HL-60 (cell line): ENCODE data around the gene PCP2.

Experiments
- DNase-seq, 2 experiments: peaks; one replicate each; pipeline ENCODE4 v3.0.0-alpha.2; 2010 to 2020; ENCODE audit warnings: low read depth in 1 of 2, low spot score in 1 of 2
- H3K27ac ChIP-seq: fragments of 250-450 bp; sonication (Bioruptor Pico); replicated peaks from 2 replicates; pipeline ENCODE4 v1.5.1; 2020; ENCODE audit warnings: mild to moderate bottlenecking, moderate library complexity
- H3K27me3 ChIP-seq: fragments of 250-450 bp; sonication (Bioruptor Pico); 2 replicates; pipeline ENCODE4 v1.5.1; 2021; ENCODE audit warnings: mild to moderate bottlenecking, moderate library complexity; ENCODE audit not compliant: insufficient read depth, poor library complexity, severe bottlenecking
- H3K4me3 ChIP-seq: replicated peaks from 2 replicates; pipeline ENCODE4 v1.5.1; 2011; ENCODE audit warnings: mild to moderate bottlenecking, control low read depth, low read length; ENCODE audit not compliant: insufficient read depth
- GABPA ChIP-seq: IDR thresholded peaks from 2 replicates; pipeline ENCODE4 v1.6.1; 2012; ENCODE audit warnings: low read depth
- POLR2AphosphoS5 ChIP-seq: IDR thresholded peaks from 2 replicates; pipeline ENCODE4 v1.6.1; 2012; ENCODE audit warnings: low read depth
- SPI1 ChIP-seq: IDR thresholded peaks from 2 replicates; pipeline ENCODE4 v1.6.1; 2012; ENCODE audit warnings: low read depth, mild to moderate bottlenecking, borderline replicate concordance
- TF ChIP-seq, protein P1 (sequence below): IDR thresholded peaks from 2 replicates; pipeline ENCODE4 v1.6.1; 2012; ENCODE audit warnings: low read depth; ENCODE audit not compliant: insufficient replicate concordance
- TF ChIP-seq, protein P2 (sequence below): IDR thresholded peaks from one replicate; pipeline ENCODE4 v1.5.1; 2011; ENCODE audit warnings: low read length, control low read depth, inconsistent platforms; ENCODE audit not compliant: insufficient read depth

The PCP2 gene

DNA sequence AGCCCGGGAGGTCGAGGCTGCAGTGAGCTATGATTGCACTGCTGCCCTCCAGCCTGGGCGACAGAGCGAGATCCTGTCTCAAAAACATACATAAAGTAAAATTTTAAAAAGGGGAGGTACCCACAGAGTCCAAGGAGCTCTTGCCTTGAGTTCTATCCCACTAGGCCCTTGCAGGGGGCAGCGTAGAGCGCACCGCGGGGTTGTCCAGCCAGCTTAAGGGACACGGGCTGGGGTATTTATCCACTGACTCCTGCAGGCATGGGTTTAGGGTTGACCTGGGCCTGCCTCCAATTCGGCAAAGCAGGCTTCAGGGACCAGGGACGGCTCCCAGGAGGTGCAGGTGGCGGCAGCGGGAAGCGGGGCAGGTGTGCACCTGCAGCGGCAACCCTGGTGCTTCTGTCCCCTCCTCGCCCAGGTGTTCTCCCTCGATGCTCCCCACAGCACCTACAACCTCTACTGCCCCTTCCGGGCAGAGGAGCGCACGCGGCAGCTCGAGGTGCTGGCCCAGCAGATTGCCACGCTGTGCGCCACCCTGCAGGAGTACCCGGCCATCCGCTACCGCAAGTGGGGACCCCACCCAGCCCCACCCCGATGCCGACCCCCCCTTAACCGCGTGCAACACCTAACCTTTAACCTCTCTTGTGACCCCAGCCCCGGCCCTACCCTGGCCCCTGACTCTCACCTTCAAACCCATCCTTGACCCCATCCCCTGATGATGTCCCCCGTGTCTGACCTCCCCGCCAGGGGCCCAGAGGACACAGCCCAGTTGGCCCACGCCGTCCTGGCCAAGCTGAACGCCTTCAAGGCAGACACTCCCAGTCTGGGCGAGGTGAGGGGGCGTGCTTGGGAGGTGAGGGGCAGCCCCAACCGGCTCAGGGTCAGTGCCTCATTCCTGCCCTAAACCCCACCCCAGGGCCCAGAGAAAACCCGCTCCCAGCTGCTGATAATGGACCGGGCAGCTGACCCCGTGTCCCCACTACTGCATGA lies 8.1 kb upstream of the PCP2 start:
- DNase-seq: no peak
- 0 out of 2 replicates have a peak, but pooled peaks have one; percentile 32 for TF ChIP-seq POLR2AphosphoS5
- TF ChIP-seq, protein P1, sequence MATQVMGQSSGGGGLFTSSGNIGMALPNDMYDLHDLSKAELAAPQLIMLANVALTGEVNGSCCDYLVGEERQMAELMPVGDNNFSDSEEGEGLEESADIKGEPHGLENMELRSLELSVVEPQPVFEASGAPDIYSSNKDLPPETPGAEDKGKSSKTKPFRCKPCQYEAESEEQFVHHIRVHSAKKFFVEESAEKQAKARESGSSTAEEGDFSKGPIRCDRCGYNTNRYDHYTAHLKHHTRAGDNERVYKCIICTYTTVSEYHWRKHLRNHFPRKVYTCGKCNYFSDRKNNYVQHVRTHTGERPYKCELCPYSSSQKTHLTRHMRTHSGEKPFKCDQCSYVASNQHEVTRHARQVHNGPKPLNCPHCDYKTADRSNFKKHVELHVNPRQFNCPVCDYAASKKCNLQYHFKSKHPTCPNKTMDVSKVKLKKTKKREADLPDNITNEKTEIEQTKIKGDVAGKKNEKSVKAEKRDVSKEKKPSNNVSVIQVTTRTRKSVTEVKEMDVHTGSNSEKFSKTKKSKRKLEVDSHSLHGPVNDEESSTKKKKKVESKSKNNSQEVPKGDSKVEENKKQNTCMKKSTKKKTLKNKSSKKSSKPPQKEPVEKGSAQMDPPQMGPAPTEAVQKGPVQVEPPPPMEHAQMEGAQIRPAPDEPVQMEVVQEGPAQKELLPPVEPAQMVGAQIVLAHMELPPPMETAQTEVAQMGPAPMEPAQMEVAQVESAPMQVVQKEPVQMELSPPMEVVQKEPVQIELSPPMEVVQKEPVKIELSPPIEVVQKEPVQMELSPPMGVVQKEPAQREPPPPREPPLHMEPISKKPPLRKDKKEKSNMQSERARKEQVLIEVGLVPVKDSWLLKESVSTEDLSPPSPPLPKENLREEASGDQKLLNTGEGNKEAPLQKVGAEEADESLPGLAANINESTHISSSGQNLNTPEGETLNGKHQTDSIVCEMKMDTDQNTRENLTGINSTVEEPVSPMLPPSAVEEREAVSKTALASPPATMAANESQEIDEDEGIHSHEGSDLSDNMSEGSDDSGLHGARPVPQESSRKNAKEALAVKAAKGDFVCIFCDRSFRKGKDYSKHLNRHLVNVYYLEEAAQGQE: no peak
- no peak overlapping the region for H3K4me3 ChIP-seq
- no peaks in the 10 kb centered on the region for H3K27me3 ChIP-seq
- no peak overlapping the region for H3K27ac ChIP-seq

DNA sequence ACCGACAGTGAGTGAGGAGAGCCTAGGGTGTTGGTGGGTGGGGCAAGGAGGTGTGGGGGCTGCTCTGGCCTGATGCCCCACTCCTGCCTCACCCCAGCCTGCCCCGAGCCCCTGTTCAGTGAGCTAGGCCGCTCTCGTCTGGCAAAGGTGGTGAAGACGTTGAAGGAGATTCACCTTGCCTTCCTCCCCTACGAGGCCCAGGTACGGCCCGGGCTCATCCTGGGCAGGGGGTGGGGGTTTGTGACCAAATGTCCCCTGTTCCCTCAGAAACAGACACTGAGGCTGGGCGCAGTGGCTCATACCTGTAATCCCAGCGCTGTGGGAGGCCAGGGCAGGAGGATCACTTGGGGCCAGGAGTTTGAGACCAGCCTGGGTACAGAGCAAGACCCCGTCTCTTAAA lies 7.3 kb upstream of the PCP2 start:
- no peaks in the 10 kb centered on the region for H3K27me3 ChIP-seq
- no peak for DNase-seq
- no peak for TF ChIP-seq GABPA
- TF ChIP-seq SPI1: no peak
- TF ChIP-seq, protein P2, sequence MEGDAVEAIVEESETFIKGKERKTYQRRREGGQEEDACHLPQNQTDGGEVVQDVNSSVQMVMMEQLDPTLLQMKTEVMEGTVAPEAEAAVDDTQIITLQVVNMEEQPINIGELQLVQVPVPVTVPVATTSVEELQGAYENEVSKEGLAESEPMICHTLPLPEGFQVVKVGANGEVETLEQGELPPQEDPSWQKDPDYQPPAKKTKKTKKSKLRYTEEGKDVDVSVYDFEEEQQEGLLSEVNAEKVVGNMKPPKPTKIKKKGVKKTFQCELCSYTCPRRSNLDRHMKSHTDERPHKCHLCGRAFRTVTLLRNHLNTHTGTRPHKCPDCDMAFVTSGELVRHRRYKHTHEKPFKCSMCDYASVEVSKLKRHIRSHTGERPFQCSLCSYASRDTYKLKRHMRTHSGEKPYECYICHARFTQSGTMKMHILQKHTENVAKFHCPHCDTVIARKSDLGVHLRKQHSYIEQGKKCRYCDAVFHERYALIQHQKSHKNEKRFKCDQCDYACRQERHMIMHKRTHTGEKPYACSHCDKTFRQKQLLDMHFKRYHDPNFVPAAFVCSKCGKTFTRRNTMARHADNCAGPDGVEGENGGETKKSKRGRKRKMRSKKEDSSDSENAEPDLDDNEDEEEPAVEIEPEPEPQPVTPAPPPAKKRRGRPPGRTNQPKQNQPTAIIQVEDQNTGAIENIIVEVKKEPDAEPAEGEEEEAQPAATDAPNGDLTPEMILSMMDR: no peak
- H3K4me3 ChIP-seq: no peak overlapping the region
- H3K27ac ChIP-seq: no peak overlapping the region

DNA sequence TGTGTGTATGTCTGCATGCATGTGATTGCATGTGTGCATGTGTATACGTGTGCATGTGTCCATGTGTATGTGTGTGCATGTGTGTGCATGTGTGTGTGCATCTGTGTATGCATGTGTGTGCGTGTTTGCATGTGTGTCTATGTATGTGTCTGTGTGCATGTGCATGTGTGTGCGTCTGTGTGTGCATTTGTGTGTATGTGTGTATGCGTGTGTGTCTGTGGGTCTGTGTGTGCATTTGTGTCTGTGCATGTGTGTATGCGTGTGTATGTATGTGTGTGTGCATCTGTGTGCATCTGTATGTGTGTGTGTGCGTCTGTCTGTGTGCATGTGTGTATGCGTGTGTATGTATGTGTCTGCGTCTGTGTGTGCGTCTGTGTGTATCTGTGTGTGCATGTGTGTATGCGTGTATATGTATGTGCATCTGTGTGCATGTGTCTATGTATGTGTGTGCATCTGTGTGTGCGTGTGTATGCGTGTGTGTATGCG lies 6.4 kb upstream of the PCP2 start:
- H3K27ac ChIP-seq: no peak overlapping the region
- TF ChIP-seq POLR2AphosphoS5: no peak
- no peak for TF ChIP-seq SPI1
- TF ChIP-seq, protein P1: no peak
- no peak for TF ChIP-seq GABPA

DNA sequence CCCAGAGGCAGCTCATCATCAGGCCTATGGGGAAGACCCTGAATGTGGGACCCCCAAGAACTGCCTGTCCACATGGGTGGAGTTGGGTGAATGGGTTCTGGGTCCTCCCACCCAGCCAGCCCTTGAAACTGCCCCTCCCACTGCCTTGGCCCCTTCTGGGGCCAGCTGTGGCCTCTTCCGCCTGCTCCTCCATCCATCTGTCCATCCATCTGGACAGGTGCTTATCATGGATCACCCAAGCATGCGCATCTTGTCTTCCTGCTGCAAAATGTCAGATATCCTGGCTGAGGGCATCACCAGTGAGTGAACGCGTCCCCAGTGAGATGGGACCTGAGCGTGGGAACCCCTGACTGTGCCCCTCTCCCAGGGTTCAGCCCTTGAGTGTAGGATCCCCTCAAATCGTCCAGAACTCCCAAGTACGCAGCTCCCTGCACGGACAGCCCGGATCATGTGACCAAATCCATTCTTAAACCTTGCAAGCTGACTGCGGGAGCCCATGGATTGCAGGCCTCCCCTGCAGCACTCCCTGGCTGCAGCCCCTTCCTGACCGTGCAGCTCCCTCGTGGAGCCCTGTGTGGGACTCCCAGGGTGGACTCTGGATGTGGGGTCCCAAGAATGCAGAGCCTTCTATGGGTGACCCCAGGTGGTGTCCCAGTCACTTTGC lies 5.4 kb upstream of the PCP2 start:
- no peak for DNase-seq
- no peak overlapping the region for H3K27ac ChIP-seq
- no peaks in the 10 kb centered on the region for H3K27me3 ChIP-seq
- TF ChIP-seq, protein P1: no peak
- no peak for TF ChIP-seq SPI1
- H3K4me3 ChIP-seq: no peak overlapping the region

More for the DNA sequence above, 6.4 kb upstream of the PCP2 start:
- no peak for DNase-seq
- Histone ChIP-seq H3K4me3 (no peak overlapping the region), H3K27me3 (no peaks in the 10 kb centered on the region)
